Measurements from ENCODE around the gene NBR1.
A peak's percentile ranks its signal among the peaks of the same experiment; 100 is the strongest.

DNA sequence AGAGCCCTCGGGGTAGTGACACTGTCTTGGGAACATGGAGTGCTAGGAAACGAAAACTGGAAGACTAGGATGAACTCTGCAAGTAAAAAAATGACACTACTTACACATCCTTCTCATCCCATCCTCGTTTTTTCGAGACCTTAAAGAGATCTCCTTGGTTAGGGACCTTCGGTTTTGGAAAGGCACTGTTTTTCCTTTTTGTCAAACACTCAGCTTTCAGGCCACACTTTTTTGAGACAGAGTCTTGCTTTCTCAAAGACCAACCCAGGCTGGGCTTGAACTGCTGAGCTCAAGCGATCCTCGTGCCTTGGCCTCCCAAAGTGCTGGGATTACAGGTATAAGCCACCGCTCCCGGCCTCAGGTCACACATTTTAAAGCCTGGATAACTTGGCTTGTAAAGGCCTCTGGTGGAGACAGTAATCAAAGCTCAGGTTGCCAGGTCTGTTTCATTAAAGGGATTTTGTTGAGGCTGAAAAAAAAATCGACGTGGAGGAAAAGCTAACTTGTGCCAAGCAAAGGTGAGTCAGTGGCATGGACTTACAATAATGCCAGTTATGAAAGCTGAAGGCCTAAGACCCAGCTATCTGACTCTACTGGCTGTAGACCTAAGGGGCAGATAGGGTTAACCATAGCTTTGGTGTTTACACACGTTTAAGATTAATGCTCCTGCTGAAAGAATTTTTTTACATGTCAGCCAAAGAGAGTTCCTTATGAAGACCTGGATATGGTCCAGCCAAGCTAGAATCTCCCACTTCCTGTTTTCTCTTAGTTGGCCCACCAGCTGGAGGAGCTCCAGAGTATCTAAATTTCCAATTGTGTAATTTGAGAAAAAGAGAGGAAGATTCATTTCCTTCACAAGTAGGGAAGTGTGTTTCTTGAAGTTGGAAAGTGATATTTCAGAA, 823 bp downstream of the NBR1 start:
- TF ChIP-seq, protein P1, sequence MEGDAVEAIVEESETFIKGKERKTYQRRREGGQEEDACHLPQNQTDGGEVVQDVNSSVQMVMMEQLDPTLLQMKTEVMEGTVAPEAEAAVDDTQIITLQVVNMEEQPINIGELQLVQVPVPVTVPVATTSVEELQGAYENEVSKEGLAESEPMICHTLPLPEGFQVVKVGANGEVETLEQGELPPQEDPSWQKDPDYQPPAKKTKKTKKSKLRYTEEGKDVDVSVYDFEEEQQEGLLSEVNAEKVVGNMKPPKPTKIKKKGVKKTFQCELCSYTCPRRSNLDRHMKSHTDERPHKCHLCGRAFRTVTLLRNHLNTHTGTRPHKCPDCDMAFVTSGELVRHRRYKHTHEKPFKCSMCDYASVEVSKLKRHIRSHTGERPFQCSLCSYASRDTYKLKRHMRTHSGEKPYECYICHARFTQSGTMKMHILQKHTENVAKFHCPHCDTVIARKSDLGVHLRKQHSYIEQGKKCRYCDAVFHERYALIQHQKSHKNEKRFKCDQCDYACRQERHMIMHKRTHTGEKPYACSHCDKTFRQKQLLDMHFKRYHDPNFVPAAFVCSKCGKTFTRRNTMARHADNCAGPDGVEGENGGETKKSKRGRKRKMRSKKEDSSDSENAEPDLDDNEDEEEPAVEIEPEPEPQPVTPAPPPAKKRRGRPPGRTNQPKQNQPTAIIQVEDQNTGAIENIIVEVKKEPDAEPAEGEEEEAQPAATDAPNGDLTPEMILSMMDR (IDR thresholded peaks at IDR 0.05), result peak in 2 of 6 experiments; percentile 27 to 36
- no peak for TF ChIP-seq POLR2A (IDR thresholded peaks at IDR 0.05)

All from thyroid gland (tissue), 4 donors.